WI38 (cell line): ENCODE measurements around the gene ZBTB7C.
A peak's percentile ranks its signal among the peaks of the same experiment; 100 is the strongest.

Experiments used
- H3K4me3 ChIP-seq: 2 replicates; pipeline ENCODE4 v1.5.1; 2011; ENCODE audit warnings: low read depth, mild to moderate bottlenecking, control low read depth, low read length
- CTCF ChIP-seq: IDR thresholded peaks from 2 replicates; pipeline ENCODE4 v1.5.1; 2012; ENCODE audit warnings: low read depth, mild to moderate bottlenecking, control low read depth, low read length

The ZBTB7C gene

GRCh38 chr18:48408727-48409590, at the start of gene ZBTB7C:
Gene ZBTB7C, minus strand, starts transcription at chr18:48409383.
- H3K4me3 ChIP-seq, result peak within 1 kb of the TSS; percentile 74
- no peak for TF ChIP-seq CTCF

GRCh38 chr18:48456838-48457237, 47.7 kb upstream of the ZBTB7C start:
- no peak for TF ChIP-seq CTCF
- H3K4me3 ChIP-seq, result no peak overlapping the region

GRCh38 chr18:48455555-48456478, 46.6 kb upstream of the ZBTB7C start:
- no peak overlapping the region for H3K4me3 ChIP-seq
- no peak for TF ChIP-seq CTCF

GRCh38 chr18:48454261-48454757, 45.1 kb upstream of the ZBTB7C start:
- no peak overlapping the region for H3K4me3 ChIP-seq
- no peak for TF ChIP-seq CTCF

GRCh38 chr18:48453330-48454066, 44.3 kb upstream of the ZBTB7C start:
- H3K4me3 ChIP-seq, result no peak overlapping the region
- no peak for TF ChIP-seq CTCF

GRCh38 chr18:48452861-48453323, 43.7 kb upstream of the ZBTB7C start:
- no peak overlapping the region for H3K4me3 ChIP-seq
- TF ChIP-seq CTCF, result no peak
